Nephron (organoid): ENCODE data around the gene PSMA7.

ENCODE experiments used
- H3K27ac Mint-ChIP-seq, 3 experiments: 2 replicates each; pipeline ENCODE4 v1.8.0; 2020; ENCODE audit warnings: mixed read lengths in 3 of 3, mild to moderate bottlenecking in 2 of 3, moderate library complexity in 1 of 3
- H3K27me3 Mint-ChIP-seq: 2 replicates; pipeline ENCODE4 v1.8.0; 2021; ENCODE audit warnings: low read depth, mild to moderate bottlenecking, moderate library complexity, mixed read lengths
- H3K36me3 Mint-ChIP-seq: 2 replicates; pipeline ENCODE4 v1.8.0; 2020; ENCODE audit warnings: low read depth, mixed read lengths
- H3K4me1 Mint-ChIP-seq: 2 replicates; pipeline ENCODE4 v1.8.0; 2020; ENCODE audit warnings: mixed read lengths
- H3K4me3 Mint-ChIP-seq, 3 experiments: 2 replicates each; pipeline ENCODE4 v1.8.0; 2020; ENCODE audit warnings: mild to moderate bottlenecking in 3 of 3, mixed read lengths in 3 of 3, moderate library complexity in 2 of 3
- H3K9me3 Mint-ChIP-seq: 2 replicates; pipeline ENCODE4 v1.8.0; 2020; ENCODE audit warnings: mixed read lengths
- TF ChIP-seq, protein P1 (sequence below), 3 experiments: fragments of 200-600 bp; sonication (generic); IDR thresholded peaks; one replicate each; pipeline ENCODE4 v1.5.0; 2021; ENCODE audit warnings: antibody characterized with exemption in 3 of 3; ENCODE audit not compliant: unreplicated experiment in 3 of 3

The PSMA7 gene

GRCh38 chr20:62167474-62167873, 24.3 kb upstream of the PSMA7 start:
- Mint-ChIP-seq H3K4me1 (no peaks in the 10 kb centered on the region), H3K27ac (no peak overlapping the region), H3K4me3 (no peak overlapping the region), H3K9me3 (no peaks in the 10 kb centered on the region), H3K36me3 (peaks cover 22% of the 10 kb centered on the region), H3K27me3 (no peaks in the 10 kb centered on the region)
- TF ChIP-seq, protein P1, sequence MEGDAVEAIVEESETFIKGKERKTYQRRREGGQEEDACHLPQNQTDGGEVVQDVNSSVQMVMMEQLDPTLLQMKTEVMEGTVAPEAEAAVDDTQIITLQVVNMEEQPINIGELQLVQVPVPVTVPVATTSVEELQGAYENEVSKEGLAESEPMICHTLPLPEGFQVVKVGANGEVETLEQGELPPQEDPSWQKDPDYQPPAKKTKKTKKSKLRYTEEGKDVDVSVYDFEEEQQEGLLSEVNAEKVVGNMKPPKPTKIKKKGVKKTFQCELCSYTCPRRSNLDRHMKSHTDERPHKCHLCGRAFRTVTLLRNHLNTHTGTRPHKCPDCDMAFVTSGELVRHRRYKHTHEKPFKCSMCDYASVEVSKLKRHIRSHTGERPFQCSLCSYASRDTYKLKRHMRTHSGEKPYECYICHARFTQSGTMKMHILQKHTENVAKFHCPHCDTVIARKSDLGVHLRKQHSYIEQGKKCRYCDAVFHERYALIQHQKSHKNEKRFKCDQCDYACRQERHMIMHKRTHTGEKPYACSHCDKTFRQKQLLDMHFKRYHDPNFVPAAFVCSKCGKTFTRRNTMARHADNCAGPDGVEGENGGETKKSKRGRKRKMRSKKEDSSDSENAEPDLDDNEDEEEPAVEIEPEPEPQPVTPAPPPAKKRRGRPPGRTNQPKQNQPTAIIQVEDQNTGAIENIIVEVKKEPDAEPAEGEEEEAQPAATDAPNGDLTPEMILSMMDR (IDR thresholded peaks at IDR 0.05; ENCODE audit: unreplicated experiment in 3 of 3): no peak

DNA sequence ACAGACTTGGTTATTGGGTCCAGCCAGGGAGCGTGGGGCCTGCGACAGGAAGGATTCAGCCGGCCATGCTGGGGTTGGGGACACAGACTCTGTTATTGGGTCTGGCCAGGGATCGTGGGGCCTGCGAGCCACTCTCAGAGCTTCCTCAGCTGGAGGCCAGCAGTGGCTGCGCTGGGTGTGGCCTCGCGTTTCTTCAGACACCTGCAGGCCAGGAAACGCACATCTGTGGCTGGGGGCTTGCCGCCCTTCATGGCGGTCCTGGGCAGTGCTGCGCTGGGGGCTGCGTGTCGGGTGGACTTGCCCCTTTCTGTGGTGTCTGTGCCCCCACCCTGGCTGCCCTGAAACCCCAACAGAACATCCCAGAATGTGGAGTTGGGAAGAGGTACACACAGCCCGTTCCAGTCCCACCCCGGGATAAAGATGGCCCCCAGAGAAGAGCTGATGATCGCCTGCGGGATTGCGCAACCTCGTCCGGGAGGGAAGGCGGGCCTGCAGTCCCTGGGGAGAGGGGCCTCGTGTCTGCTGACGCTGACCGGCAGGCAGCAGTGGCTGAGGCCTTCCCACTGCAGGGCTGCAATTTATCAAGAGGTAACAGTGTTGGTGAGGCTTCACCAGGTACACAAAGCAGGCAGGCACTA, 22.7 kb upstream of the PSMA7 start:
- H3K36me3 Mint-ChIP-seq: peaks cover 22% of the 10 kb centered on the region
- no peak overlapping the region for H3K27ac Mint-ChIP-seq
- no peaks in the 10 kb centered on the region for H3K27me3 Mint-ChIP-seq
- TF ChIP-seq, protein P1 (IDR thresholded peaks at IDR 0.05; ENCODE audit: unreplicated experiment in 3 of 3): no peak
- no peaks in the 10 kb centered on the region for H3K4me1 Mint-ChIP-seq
- H3K9me3 Mint-ChIP-seq: no peaks in the 10 kb centered on the region
- no peak overlapping the region for H3K4me3 Mint-ChIP-seq

DNA sequence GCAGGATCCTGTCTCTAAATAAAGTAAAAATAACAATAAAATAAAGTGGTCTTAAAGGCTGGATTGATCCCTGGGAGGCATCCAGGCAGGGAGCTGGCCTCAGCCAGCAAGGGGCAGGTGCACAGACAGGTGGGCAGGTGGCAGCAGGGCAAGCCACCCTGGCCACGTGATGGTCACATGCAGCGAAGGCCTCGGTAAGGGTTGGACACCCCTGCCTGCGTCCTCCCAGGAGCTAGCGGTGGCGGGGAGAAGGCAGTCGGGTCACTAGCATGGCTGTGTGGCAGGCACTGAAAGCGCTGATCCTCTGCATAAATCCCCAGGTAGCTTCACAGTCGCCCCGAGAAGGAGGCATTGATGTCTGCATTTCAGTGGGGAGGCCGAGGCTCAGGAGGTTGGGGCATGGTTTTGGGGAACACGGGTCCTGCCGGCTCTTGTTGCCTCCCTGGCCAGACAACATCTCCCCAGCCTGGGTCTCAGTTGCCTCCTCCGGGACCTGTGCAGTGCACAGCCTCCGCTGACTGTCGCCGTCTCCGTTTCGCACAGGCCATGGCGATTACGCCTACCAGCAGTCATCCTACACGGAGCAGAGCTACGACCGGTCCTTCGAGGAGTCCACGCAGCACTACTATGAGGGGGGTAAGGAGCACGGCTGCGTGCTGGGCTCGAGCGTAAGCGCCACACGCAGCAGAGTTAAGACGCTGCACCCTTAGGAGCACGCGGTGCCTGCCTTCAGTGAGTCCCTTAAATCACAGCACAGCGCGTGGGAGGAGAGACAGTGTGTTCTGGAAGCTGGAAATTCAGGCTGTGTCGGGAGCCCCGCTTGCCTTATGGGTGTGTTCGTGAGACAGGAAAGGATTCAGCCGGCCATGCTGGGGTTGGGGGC, 21.9 kb upstream of the PSMA7 start:
- no peaks in the 10 kb centered on the region for H3K4me1 Mint-ChIP-seq
- no peak overlapping the region for H3K27ac Mint-ChIP-seq
- TF ChIP-seq, protein P1 (IDR thresholded peaks at IDR 0.05; ENCODE audit: unreplicated experiment in 3 of 3): no peak
- H3K36me3 Mint-ChIP-seq: peaks cover 27% of the 10 kb centered on the region
- H3K9me3 Mint-ChIP-seq: no peaks in the 10 kb centered on the region
- H3K4me3 Mint-ChIP-seq: no peak overlapping the region
- H3K27me3 Mint-ChIP-seq: no peaks in the 10 kb centered on the region

GRCh38 chr20:62163986-62164762, 21.0 kb upstream of the PSMA7 start:
- H3K9me3 Mint-ChIP-seq: no peaks in the 10 kb centered on the region
- H3K4me3 Mint-ChIP-seq: no peak overlapping the region
- H3K27me3 Mint-ChIP-seq: no peaks in the 10 kb centered on the region
- no peaks in the 10 kb centered on the region for H3K4me1 Mint-ChIP-seq
- H3K36me3 Mint-ChIP-seq: peaks cover 27% of the 10 kb centered on the region
- TF ChIP-seq, protein P1 (IDR thresholded peaks at IDR 0.05; ENCODE audit: unreplicated experiment in 3 of 3): no peak
- no peak overlapping the region for H3K27ac Mint-ChIP-seq

DNA sequence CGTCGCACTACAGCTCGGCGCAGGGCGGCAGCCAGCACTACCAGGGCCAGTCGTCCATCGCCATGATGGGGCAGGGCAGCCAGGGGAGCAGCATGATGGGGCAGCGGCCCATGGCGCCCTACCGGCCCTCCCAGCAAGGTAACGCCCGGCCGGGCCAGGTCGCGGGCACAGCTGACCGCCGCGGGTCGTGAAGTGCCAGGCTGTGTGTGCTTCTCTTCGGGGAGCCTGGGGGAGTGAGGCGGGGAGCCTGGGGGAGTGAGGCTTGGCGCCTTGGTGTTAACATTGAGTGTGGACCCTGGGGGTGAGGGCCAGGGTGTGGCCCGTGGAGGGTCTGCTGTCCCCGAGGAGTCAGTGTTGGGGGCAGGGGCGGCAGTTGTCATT, 20.3 kb upstream of the PSMA7 start:
- Mint-ChIP-seq H3K4me1 (no peaks in the 10 kb centered on the region), H3K9me3 (no peaks in the 10 kb centered on the region), H3K27me3 (no peaks in the 10 kb centered on the region), H3K36me3 (peaks cover 27% of the 10 kb centered on the region), H3K4me3 (no peak overlapping the region), H3K27ac (no peak overlapping the region)
- TF ChIP-seq, protein P1 (IDR thresholded peaks at IDR 0.05; ENCODE audit: unreplicated experiment in 3 of 3): no peak
